ENCODE data around the gene WDR73.

- TF ChIP-seq SMC3 (IDR thresholded peaks at IDR 0.05; ENCODE audit: low read depth, low read length), result no peak
- TF ChIP-seq CTCF (conservative IDR thresholded peaks at IDR 0.05; ENCODE audit: low read depth, low read length), result no peak
- no peak for TF ChIP-seq RFX5 (IDR thresholded peaks at IDR 0.05; ENCODE audit: low read depth, low read length)
- TF ChIP-seq POLR2A (IDR thresholded peaks at IDR 0.05; ENCODE audit: low read depth, low read length), result no peak
- TF ChIP-seq RAD21 (IDR thresholded peaks at IDR 0.05; ENCODE audit: low read length), result no peak
- no peak for TF ChIP-seq MXI1 (IDR thresholded peaks at IDR 0.05; ENCODE audit: borderline replicate concordance, low read depth, low read length)
- TF ChIP-seq, protein P1, sequence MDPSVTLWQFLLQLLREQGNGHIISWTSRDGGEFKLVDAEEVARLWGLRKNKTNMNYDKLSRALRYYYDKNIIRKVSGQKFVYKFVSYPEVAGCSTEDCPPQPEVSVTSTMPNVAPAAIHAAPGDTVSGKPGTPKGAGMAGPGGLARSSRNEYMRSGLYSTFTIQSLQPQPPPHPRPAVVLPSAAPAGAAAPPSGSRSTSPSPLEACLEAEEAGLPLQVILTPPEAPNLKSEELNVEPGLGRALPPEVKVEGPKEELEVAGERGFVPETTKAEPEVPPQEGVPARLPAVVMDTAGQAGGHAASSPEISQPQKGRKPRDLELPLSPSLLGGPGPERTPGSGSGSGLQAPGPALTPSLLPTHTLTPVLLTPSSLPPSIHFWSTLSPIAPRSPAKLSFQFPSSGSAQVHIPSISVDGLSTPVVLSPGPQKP (IDR thresholded peaks at IDR 0.05; ENCODE audit: borderline replicate concordance, low read depth, low read length), result no peak
- TF ChIP-seq MAFK (IDR thresholded peaks at IDR 0.05; ENCODE audit: low read depth, low read length), result no peak
- TF ChIP-seq CEBPB (IDR thresholded peaks at IDR 0.05; ENCODE audit: low read depth, low read length), result no peak
- TF ChIP-seq, protein P2, sequence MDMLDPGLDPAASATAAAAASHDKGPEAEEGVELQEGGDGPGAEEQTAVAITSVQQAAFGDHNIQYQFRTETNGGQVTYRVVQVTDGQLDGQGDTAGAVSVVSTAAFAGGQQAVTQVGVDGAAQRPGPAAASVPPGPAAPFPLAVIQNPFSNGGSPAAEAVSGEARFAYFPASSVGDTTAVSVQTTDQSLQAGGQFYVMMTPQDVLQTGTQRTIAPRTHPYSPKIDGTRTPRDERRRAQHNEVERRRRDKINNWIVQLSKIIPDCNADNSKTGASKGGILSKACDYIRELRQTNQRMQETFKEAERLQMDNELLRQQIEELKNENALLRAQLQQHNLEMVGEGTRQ (IDR thresholded peaks at IDR 0.05; ENCODE audit: low read depth, low read length), result no peak
- no peak for TF ChIP-seq MAZ (IDR thresholded peaks at IDR 0.05; ENCODE audit: borderline replicate concordance, low read depth, low read length)
- TF ChIP-seq BHLHE40 (IDR thresholded peaks at IDR 0.05; ENCODE audit: low read depth, low read length), result no peak
- TF ChIP-seq NFE2L2 (IDR thresholded peaks at IDR 0.05; ENCODE audit: low read depth, low read length), result no peak
- TF ChIP-seq FOS (IDR thresholded peaks at IDR 0.05; ENCODE audit: low read depth, low read length), result no peak
These were observed 15.6 kb upstream of the WDR73 start for GRCh38 chr15:84669726-84670125.
